ENCODE data around the gene CDV3. TPM values are rescaled to one million over a fixed set of nuclear protein-coding genes. Genes with fewer than 3 reads are reported as not detected.
"Not testable (repeated sequence)": the region's sequence is repeated elsewhere in the genome, so short reads cannot be mapped to it uniquely, and the experiment has no call there.

Gene CDV3
- total and polyA plus RNA-seq, 12 donors, result 27.9 to 182 (median 150) TPM

- Histone ChIP-seq H3K9me3 (peaks cover 0 to 7% (median 0%) of the 10 kb centered on the region in 11 donors), H3K4me1 (peaks cover 5 to 20% (median 14%) of the 10 kb centered on the region in 9 donors), H3K36me3 (no peaks in the 10 kb centered on the region), H3K4me3 (no peak overlapping the region), H3K27ac (peak overlapping the region in 9 of 10 donors; percentile 27 to 83 (median 60)), H3K27me3 (no peaks in the 10 kb centered on the region)
- 59 to 69% methylated on average over 3 of the region's 3 CpGs for WGBS, 2 donors
- intact Hi-C loops (cut with DNase I), result no loop called here
- DNase-seq, result no peak
- no peak for TF ChIP-seq CTCF (IDR thresholded peaks at IDR 0.05)
- ATAC-seq, result peak; percentile 50 to 82 (median 67)
These were observed 25.9 kb upstream of the CDV3 start for GRCh38 chr3:133547432-133548041.

GRCh38 chr3:133548090-133548489 is 25.4 kb upstream of the CDV3 start:
- no peak for TF ChIP-seq CTCF (IDR thresholded peaks at IDR 0.05)
- no peaks in the 10 kb centered on the region for H3K27me3 ChIP-seq
- DNase-seq (no peak), ATAC-seq (peak in 5 of 8 donors; percentile 52 to 65 (median 59))
- peaks cover 0 to 7% (median 0%) of the 10 kb centered on the region in 11 donors for H3K9me3 ChIP-seq
- H3K4me1 ChIP-seq, result peaks cover 5 to 20% (median 14%) of the 10 kb centered on the region in 9 donors
- H3K27ac ChIP-seq, result peak overlapping the region in 7 of 10 donors; percentile 17 to 83 (median 61)
- WGBS, 2 donors, result 27 to 35% methylated on average over 2 of the region's 2 CpGs
- intact Hi-C loops (cut with DNase I), result no loop called here
- no peaks in the 10 kb centered on the region for H3K36me3 ChIP-seq
- H3K4me3 ChIP-seq, result no peak overlapping the region

GRCh38 chr3:133549565-133549964 is 23.9 kb upstream of the CDV3 start:
- ATAC-seq (no peak), DNase-seq (no peak)
- H3K27me3 ChIP-seq, result no peaks in the 10 kb centered on the region
- H3K4me1 ChIP-seq, result peaks cover 5 to 20% (median 14%) of the 10 kb centered on the region in 9 donors
- intact Hi-C loops (cut with DNase I), result no loop called here
- H3K27ac ChIP-seq, result no peak overlapping the region
- 90 to 92% methylated on average over 4 of the region's 4 CpGs for WGBS, 2 donors
- peaks cover 0 to 7% (median 0%) of the 10 kb centered on the region in 11 donors for H3K9me3 ChIP-seq
- no peak overlapping the region for H3K4me3 ChIP-seq
- H3K36me3 ChIP-seq, result no peaks in the 10 kb centered on the region
- no peak for TF ChIP-seq CTCF (IDR thresholded peaks at IDR 0.05)

GRCh38 chr3:133551589-133551988 is 21.9 kb upstream of the CDV3 start:
- not testable (repeated sequence) for H3K27ac ChIP-seq

GRCh38 chr3:133561679-133562078 is 11.8 kb upstream of the CDV3 start:
- WGBS, 2 donors, result 89% methylated on average over 2 of the region's 2 CpGs
- no peak for DNase-seq
- intact Hi-C loops (cut with DNase I), result no loop called here

More at GRCh38 chr3:133551589-133551988, 21.9 kb upstream of the CDV3 start:
- H3K36me3 ChIP-seq; ATAC-seq; H3K27me3 ChIP-seq; intact Hi-C loops (cut with DNase I); DNase-seq; H3K9me3 ChIP-seq; H3K4me3 ChIP-seq: not testable (repeated sequence)
- WGBS, 2 donors, result 88 to 90% methylated on average over 8 to 12 of the region's 14 CpGs
- peaks cover 5 to 18% (median 14%) of the 10 kb centered on the region in 9 donors for H3K4me1 ChIP-seq

More at GRCh38 chr3:133561679-133562078, 11.8 kb upstream of the CDV3 start:
- TF ChIP-seq CTCF (IDR thresholded peaks at IDR 0.05), result no peak
- H3K27ac ChIP-seq, result no peak overlapping the region
- no peaks in the 10 kb centered on the region for H3K4me1 ChIP-seq
- no peak for ATAC-seq
- H3K27me3 ChIP-seq, result no peaks in the 10 kb centered on the region
- peaks cover 0 to 18% (median 0%) of the 10 kb centered on the region in 11 donors for H3K9me3 ChIP-seq
- no peak overlapping the region for H3K4me3 ChIP-seq
- no peaks in the 10 kb centered on the region for H3K36me3 ChIP-seq
